ENCODE results near the gene ATP5F1C. TPM values are rescaled to one million over a fixed set of nuclear protein-coding genes. Genes with fewer than 3 reads are reported as not detected.

ATP5F1C gene
- total RNA-seq, 1 experiment from 2014 or later = 288 TPM

DNA sequence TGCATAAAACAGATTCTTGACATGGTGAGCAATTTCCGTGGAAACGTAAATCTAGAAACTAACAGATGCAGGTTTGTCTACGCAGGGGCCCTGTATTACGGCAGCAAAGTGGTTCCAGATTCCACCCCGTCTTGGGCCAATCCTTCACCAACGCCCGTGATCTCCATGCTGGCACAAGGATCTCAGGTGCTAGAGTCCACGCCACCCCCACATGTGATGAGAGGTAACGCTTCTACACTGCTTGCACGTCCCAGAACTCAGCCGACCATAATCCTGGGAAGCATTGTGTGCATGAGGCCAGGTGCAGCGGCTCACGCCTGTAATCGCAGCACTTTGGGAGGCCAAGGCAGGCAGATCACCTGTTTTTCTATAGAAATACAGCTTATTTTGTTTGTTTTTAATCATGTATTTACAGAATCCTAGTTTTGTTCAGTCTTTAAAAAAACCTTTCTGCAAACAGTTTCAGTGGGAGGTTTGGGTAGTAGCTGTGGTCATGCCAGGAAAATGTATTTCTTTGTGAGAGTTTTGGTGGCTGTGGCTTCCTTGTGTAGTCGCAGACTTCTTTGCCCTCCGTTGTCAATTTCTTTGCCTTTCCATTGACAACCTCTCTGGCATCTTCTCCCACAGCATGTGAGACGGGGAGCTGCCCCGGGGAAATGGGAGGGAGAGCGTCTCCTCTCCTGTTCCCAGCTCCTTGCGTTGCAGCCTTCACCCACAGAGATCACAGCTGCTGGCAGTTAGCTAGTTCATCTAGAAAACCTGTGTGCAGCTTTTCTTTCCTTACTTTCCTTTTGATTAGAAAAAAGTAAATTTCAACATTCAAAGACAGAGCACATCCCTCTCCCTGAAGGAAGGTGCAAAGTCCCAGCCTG lies 49.2 kb upstream of the ATP5F1C start:
- Mint-ChIP-seq H3K4me1 (no peaks in the 10 kb centered on the region), H3K27me3 (ENCODE audit: low read depth) (no peaks in the 10 kb centered on the region), H3K27ac (no peak overlapping the region), H3K4me3 (no peak overlapping the region), H3K36me3 (no peaks in the 10 kb centered on the region), H3K9me3 (no peaks in the 10 kb centered on the region)
- ChIA-PET CTCF (interaction anchor here (0.8 to 2.7 kb wide), 4 partner anchors 33 to 1371 kb away, joined by 3 to 16 read pairs (median 4); no protein-coding TSS in a partner anchor), POLR2A (no interaction called here)
- DNase-seq (ENCODE audit: low spot score) (no peak), ATAC-seq (no peak; the same call in 1 of the 2 replicates)
- TF ChIP-seq, protein P1, sequence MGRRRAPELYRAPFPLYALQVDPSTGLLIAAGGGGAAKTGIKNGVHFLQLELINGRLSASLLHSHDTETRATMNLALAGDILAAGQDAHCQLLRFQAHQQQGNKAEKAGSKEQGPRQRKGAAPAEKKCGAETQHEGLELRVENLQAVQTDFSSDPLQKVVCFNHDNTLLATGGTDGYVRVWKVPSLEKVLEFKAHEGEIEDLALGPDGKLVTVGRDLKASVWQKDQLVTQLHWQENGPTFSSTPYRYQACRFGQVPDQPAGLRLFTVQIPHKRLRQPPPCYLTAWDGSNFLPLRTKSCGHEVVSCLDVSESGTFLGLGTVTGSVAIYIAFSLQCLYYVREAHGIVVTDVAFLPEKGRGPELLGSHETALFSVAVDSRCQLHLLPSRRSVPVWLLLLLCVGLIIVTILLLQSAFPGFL (CRISPR knock-in tag; IDR thresholded peaks at IDR 0.05; ENCODE audit: borderline replicate concordance) = no peak
- TF ChIP-seq IRF2 (CRISPR knock-in tag; IDR thresholded peaks at IDR 0.05; ENCODE audit: borderline replicate concordance, low read depth) (no peak), FOXP1 (CRISPR knock-in tag; IDR thresholded peaks at IDR 0.05; ENCODE audit: borderline replicate concordance) (no peak), ZNF232 (CRISPR knock-in tag; IDR thresholded peaks at IDR 0.05) (no peak), OVOL2 (CRISPR knock-in tag; IDR thresholded peaks at IDR 0.05; ENCODE audit: borderline replicate concordance) (no peak), SOX15 (CRISPR knock-in tag; IDR thresholded peaks at IDR 0.05) (no peak), NR3C1 (CRISPR knock-in tag; conservative IDR thresholded peaks at IDR 0.05; ENCODE audit: low read depth) (no peak), CBFB (CRISPR knock-in tag; IDR thresholded peaks at IDR 0.05; ENCODE audit: low read depth) (no peak), ELF4 (CRISPR knock-in tag; IDR thresholded peaks at IDR 0.05; ENCODE audit: low read depth) (no peak), NFATC4 (CRISPR knock-in tag; IDR thresholded peaks at IDR 0.05) (no peak), ZNF671 (CRISPR knock-in tag; IDR thresholded peaks at IDR 0.05) (no peak)
- TF ChIP-seq, protein P2, sequence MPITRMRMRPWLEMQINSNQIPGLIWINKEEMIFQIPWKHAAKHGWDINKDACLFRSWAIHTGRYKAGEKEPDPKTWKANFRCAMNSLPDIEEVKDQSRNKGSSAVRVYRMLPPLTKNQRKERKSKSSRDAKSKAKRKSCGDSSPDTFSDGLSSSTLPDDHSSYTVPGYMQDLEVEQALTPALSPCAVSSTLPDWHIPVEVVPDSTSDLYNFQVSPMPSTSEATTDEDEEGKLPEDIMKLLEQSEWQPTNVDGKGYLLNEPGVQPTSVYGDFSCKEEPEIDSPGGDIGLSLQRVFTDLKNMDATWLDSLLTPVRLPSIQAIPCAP (CRISPR knock-in tag; IDR thresholded peaks at IDR 0.05) = no peak
- TF ChIP-seq, protein P3, sequence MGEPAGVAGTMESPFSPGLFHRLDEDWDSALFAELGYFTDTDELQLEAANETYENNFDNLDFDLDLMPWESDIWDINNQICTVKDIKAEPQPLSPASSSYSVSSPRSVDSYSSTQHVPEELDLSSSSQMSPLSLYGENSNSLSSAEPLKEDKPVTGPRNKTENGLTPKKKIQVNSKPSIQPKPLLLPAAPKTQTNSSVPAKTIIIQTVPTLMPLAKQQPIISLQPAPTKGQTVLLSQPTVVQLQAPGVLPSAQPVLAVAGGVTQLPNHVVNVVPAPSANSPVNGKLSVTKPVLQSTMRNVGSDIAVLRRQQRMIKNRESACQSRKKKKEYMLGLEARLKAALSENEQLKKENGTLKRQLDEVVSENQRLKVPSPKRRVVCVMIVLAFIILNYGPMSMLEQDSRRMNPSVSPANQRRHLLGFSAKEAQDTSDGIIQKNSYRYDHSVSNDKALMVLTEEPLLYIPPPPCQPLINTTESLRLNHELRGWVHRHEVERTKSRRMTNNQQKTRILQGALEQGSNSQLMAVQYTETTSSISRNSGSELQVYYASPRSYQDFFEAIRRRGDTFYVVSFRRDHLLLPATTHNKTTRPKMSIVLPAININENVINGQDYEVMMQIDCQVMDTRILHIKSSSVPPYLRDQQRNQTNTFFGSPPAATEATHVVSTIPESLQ (CRISPR knock-in tag; IDR thresholded peaks at IDR 0.05) = no peak
- TF ChIP-seq, protein P4, sequence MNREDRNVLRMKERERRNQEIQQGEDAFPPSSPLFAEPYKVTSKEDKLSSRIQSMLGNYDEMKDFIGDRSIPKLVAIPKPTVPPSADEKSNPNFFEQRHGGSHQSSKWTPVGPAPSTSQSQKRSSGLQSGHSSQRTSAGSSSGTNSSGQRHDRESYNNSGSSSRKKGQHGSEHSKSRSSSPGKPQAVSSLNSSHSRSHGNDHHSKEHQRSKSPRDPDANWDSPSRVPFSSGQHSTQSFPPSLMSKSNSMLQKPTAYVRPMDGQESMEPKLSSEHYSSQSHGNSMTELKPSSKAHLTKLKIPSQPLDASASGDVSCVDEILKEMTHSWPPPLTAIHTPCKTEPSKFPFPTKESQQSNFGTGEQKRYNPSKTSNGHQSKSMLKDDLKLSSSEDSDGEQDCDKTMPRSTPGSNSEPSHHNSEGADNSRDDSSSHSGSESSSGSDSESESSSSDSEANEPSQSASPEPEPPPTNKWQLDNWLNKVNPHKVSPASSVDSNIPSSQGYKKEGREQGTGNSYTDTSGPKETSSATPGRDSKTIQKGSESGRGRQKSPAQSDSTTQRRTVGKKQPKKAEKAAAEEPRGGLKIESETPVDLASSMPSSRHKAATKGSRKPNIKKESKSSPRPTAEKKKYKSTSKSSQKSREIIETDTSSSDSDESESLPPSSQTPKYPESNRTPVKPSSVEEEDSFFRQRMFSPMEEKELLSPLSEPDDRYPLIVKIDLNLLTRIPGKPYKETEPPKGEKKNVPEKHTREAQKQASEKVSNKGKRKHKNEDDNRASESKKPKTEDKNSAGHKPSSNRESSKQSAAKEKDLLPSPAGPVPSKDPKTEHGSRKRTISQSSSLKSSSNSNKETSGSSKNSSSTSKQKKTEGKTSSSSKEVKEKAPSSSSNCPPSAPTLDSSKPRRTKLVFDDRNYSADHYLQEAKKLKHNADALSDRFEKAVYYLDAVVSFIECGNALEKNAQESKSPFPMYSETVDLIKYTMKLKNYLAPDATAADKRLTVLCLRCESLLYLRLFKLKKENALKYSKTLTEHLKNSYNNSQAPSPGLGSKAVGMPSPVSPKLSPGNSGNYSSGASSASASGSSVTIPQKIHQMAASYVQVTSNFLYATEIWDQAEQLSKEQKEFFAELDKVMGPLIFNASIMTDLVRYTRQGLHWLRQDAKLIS (CRISPR knock-in tag; IDR thresholded peaks at IDR 0.05; ENCODE audit: borderline replicate concordance) = no peak
- TF ChIP-seq, protein P5, sequence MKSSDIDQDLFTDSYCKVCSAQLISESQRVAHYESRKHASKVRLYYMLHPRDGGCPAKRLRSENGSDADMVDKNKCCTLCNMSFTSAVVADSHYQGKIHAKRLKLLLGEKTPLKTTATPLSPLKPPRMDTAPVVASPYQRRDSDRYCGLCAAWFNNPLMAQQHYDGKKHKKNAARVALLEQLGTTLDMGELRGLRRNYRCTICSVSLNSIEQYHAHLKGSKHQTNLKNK (CRISPR knock-in tag; IDR thresholded peaks at IDR 0.05) = no peak
- TF ChIP-seq, protein P6, sequence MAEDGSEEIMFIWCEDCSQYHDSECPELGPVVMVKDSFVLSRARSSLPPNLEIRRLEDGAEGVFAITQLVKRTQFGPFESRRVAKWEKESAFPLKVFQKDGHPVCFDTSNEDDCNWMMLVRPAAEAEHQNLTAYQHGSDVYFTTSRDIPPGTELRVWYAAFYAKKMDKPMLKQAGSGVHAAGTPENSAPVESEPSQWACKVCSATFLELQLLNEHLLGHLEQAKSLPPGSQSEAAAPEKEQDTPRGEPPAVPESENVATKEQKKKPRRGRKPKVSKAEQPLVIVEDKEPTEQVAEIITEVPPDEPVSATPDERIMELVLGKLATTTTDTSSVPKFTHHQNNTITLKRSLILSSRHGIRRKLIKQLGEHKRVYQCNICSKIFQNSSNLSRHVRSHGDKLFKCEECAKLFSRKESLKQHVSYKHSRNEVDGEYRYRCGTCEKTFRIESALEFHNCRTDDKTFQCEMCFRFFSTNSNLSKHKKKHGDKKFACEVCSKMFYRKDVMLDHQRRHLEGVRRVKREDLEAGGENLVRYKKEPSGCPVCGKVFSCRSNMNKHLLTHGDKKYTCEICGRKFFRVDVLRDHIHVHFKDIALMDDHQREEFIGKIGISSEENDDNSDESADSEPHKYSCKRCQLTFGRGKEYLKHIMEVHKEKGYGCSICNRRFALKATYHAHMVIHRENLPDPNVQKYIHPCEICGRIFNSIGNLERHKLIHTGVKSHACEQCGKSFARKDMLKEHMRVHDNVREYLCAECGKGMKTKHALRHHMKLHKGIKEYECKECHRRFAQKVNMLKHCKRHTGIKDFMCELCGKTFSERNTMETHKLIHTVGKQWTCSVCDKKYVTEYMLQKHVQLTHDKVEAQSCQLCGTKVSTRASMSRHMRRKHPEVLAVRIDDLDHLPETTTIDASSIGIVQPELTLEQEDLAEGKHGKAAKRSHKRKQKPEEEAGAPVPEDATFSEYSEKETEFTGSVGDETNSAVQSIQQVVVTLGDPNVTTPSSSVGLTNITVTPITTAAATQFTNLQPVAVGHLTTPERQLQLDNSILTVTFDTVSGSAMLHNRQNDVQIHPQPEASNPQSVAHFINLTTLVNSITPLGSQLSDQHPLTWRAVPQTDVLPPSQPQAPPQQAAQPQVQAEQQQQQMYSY (CRISPR knock-in tag; IDR thresholded peaks at IDR 0.05) = no peak
- TF ChIP-seq, protein P7, sequence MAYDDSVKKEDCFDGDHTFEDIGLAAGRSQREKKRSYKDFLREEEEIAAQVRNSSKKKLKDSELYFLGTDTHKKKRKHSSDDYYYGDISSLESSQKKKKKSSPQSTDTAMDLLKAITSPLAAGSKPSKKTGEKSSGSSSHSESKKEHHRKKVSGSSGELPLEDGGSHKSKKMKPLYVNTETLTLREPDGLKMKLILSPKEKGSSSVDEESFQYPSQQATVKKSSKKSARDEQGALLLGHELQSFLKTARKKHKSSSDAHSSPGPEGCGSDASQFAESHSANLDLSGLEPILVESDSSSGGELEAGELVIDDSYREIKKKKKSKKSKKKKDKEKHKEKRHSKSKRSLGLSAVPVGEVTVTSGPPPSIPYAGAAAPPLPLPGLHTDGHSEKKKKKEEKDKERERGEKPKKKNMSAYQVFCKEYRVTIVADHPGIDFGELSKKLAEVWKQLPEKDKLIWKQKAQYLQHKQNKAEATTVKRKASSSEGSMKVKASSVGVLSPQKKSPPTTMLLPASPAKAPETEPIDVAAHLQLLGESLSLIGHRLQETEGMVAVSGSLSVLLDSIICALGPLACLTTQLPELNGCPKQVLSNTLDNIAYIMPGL (CRISPR knock-in tag; IDR thresholded peaks at IDR 0.05) = no peak

Data from WTC11 (cell line).